ENCODE measurements around the gene AOPEP. TPM values are rescaled to one million over a fixed set of nuclear protein-coding genes. Genes with fewer than 3 reads are reported as not detected.

AOPEP gene
- total and polyA plus RNA-seq, 10 donors, result 14.8 to 86.1 (median 51.3) TPM

DNA sequence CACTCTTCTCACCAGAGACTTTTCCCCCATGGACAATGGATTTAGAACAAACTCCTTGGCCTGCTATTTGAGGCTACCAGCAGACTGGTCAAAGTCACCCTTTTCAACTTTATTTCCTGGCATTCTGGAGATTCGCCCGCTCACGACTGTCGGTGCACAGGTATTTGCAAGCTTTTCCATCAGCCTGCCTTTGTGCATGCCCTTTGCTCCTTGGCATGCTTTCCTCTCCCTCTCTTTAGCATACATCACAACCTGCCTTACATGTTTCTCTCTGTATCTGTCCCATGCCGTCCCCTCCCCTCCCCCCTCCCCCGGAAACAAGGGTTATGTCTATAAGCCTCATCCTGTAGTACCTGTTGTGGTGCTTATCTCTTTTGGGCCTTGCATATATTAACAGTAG lies 257.1 kb downstream of the AOPEP start:
- TF ChIP-seq POLR2AphosphoS5 (IDR thresholded peaks at IDR 0.05) (no peak), POLR2A (IDR thresholded peaks at IDR 0.05) (no peak)
- TF ChIP-seq, protein P1, sequence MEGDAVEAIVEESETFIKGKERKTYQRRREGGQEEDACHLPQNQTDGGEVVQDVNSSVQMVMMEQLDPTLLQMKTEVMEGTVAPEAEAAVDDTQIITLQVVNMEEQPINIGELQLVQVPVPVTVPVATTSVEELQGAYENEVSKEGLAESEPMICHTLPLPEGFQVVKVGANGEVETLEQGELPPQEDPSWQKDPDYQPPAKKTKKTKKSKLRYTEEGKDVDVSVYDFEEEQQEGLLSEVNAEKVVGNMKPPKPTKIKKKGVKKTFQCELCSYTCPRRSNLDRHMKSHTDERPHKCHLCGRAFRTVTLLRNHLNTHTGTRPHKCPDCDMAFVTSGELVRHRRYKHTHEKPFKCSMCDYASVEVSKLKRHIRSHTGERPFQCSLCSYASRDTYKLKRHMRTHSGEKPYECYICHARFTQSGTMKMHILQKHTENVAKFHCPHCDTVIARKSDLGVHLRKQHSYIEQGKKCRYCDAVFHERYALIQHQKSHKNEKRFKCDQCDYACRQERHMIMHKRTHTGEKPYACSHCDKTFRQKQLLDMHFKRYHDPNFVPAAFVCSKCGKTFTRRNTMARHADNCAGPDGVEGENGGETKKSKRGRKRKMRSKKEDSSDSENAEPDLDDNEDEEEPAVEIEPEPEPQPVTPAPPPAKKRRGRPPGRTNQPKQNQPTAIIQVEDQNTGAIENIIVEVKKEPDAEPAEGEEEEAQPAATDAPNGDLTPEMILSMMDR (IDR thresholded peaks at IDR 0.05 in 8 of 11, conservative IDR thresholded peaks at IDR 0.05 in 3 of 11), result no peak
- 89 to 96% (median 94%) methylated on average over 6 of the region's 6 CpGs for WGBS, 5 donors

DNA sequence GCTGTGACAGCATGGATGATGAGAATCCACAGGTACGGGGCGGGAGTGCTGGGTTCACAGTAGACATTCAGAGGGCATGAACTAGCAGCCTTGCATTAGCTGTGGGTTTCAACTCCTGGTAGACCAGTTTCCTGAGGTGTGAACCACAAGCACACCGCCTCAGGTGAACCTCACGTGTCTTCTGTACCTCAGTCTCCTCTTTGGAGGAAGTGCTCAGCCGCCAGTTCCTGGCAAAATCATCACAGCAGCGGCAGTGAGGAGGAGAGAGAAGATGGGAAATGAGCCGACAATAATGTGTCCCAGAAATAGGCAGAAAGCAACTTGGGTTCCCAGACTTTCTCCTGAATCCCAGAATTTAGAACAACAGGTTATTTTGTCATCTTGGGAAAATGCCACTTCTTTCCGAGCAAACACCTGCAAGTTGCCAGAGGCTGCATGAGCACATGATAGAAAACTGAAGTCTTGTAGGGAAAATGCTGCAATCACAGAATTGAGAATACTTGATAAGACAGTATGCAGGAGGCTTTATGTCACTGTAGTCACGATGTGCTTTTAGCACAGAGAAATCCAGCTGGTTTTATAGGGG lies 258.5 kb downstream of the AOPEP start:
- Histone ChIP-seq H3K27me3 (replicated peaks in 1 of 7) (no peaks in the 10 kb centered on the region), H3K36me3 (peaks cover 0 to 20% (median 0%) of the 10 kb centered on the region in 6 donors), H3K4me1 (no peaks in the 10 kb centered on the region), H3K27ac (no peak overlapping the region), H3K9me3 (no peaks in the 10 kb centered on the region), H3K4me3 (no peak overlapping the region)
- DNase-seq, result no peak
- intact Hi-C loops (cut with DNase I; ENCODE audit: low total_unique reads), result no loop called here
- TF ChIP-seq POLR2A (IDR thresholded peaks at IDR 0.05) (no peak), POLR2AphosphoS5 (IDR thresholded peaks at IDR 0.05) (no peak)
- TF ChIP-seq, protein P1 (IDR thresholded peaks at IDR 0.05 in 8 of 11, conservative IDR thresholded peaks at IDR 0.05 in 3 of 11), result no peak
- whole genome bisulfite sequencing, 5 donors, result 69 to 83% (median 76%) methylated on average over 9 of the region's 9 CpGs

More for the DNA sequence above, 257.1 kb downstream of the AOPEP start:
- no peak overlapping the region for H3K27ac ChIP-seq
- H3K27me3 ChIP-seq (replicated peaks in 1 of 7), result no peaks in the 10 kb centered on the region
- no peak for DNase-seq
- intact Hi-C loops (cut with DNase I; ENCODE audit: low total_unique reads), result no loop called here
- no peaks in the 10 kb centered on the region for H3K4me1 ChIP-seq
- peaks cover 0 to 34% (median 0%) of the 10 kb centered on the region in 6 donors for H3K36me3 ChIP-seq
- no peak overlapping the region for H3K4me3 ChIP-seq
- no peaks in the 10 kb centered on the region for H3K9me3 ChIP-seq

DNA sequence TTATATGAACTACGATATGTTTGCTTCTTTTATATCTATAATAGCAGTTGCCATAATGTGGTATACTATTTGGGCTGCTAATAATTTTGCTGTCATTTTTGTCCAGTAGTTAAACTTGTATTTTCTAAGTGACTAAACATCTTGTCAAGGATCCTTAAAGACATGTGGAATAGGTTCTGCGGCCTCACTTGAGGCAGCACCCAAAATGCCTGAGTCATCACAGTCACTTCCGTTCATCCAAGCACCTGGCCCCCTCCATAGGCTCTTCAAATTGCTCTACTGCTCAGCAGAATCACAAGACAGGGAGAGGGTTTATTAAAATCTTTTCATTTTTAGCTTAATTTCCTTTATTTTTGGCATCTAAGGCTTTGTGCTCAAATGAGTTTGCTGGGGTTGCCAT lies 259.1 kb downstream of the AOPEP start:
- no peaks in the 10 kb centered on the region for H3K9me3 ChIP-seq
- H3K27me3 ChIP-seq (replicated peaks in 1 of 7), result no peaks in the 10 kb centered on the region
- intact Hi-C loops (cut with DNase I; ENCODE audit: low total_unique reads), result no loop called here
- peaks cover 0 to 14% (median 0%) of the 10 kb centered on the region in 6 donors for H3K36me3 ChIP-seq
- TF ChIP-seq POLR2AphosphoS5 (IDR thresholded peaks at IDR 0.05) (no peak), POLR2A (IDR thresholded peaks at IDR 0.05) (no peak)
- TF ChIP-seq, protein P1 (IDR thresholded peaks at IDR 0.05 in 8 of 11, conservative IDR thresholded peaks at IDR 0.05 in 3 of 11), result no peak
- H3K4me1 ChIP-seq, result no peaks in the 10 kb centered on the region
- DNase-seq, result no peak
- no peak overlapping the region for H3K4me3 ChIP-seq
- WGBS, 5 donors, result 67 to 79% (median 76%) methylated on average over 3 of the region's 3 CpGs
- H3K27ac ChIP-seq, result no peak overlapping the region

DNA sequence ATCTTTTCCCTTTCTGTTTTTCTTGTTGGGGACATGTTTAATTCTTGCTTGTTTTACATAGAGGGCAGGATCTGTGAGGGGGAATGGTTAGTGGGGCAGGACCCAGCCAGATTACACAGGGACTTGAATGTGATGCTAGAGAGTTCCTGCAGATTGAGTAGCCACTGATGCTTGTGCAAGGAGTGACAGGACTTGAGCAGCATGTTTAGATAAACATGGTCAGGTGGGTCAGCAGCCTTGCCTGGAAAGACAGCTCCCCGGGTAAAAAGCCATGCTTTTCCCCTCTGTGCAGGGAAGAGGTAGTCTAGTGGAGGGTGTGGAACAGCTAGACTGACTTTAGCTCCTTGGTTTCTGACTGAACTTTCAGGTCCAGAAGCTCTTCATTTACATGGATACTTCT lies 261.2 kb downstream of the AOPEP start:
- H3K4me3 ChIP-seq, result no peak overlapping the region
- DNase-seq, result no peak
- H3K36me3 ChIP-seq, result peaks cover 0 to 17% (median 4%) of the 10 kb centered on the region in 6 donors
- no peaks in the 10 kb centered on the region for H3K9me3 ChIP-seq
- no peaks in the 10 kb centered on the region for H3K27me3 ChIP-seq (replicated peaks in 1 of 7)
- intact Hi-C loops (cut with DNase I; ENCODE audit: low total_unique reads), result no loop called here
- 75 to 88% (median 88%) methylated on average over 1 of the region's 1 CpG for WGBS, 5 donors
- TF ChIP-seq POLR2A (IDR thresholded peaks at IDR 0.05), result no peak
- TF ChIP-seq, protein P1 (IDR thresholded peaks at IDR 0.05 in 8 of 11, conservative IDR thresholded peaks at IDR 0.05 in 3 of 11), result no peak
- no peak for TF ChIP-seq POLR2AphosphoS5 (IDR thresholded peaks at IDR 0.05)
- no peaks in the 10 kb centered on the region for H3K4me1 ChIP-seq
- H3K27ac ChIP-seq, result no peak overlapping the region

Measured in spleen (tissue), 11 donors.